Caki2 (cell line): Measurements from ENCODE around the gene SDK1. TPM values are rescaled to one million over a fixed set of nuclear protein-coding genes. Genes with fewer than 3 reads are reported as not detected.

ENCODE experiments used
- DNase-seq: peaks from one replicate; pipeline ENCODE4 v3.0.0-alpha.2; 2015; ENCODE audit warnings: low read depth
- in situ Hi-C: cut with HindIII; loops from 2 replicates; pipeline ENCODE4 v1.10.0; 2016; ENCODE audit warnings: low sequenced_read_pairs, low pct_unique_long_range_greater_than_20kb, mixed read lengths
- total RNA-seq: library from RNA; depleted of rRNA; stranded (reverse); fragments of >200 nt; shearing (Covaris generic); gene quantifications from 2 replicates; pipeline ENCODE4 v1.2.3, GENCODE V29; 2014; ENCODE audit warnings: low replicate concordance

The SDK1 gene
- total RNA-seq, 1 experiment from 2014 or later = 9.1 TPM

DNA sequence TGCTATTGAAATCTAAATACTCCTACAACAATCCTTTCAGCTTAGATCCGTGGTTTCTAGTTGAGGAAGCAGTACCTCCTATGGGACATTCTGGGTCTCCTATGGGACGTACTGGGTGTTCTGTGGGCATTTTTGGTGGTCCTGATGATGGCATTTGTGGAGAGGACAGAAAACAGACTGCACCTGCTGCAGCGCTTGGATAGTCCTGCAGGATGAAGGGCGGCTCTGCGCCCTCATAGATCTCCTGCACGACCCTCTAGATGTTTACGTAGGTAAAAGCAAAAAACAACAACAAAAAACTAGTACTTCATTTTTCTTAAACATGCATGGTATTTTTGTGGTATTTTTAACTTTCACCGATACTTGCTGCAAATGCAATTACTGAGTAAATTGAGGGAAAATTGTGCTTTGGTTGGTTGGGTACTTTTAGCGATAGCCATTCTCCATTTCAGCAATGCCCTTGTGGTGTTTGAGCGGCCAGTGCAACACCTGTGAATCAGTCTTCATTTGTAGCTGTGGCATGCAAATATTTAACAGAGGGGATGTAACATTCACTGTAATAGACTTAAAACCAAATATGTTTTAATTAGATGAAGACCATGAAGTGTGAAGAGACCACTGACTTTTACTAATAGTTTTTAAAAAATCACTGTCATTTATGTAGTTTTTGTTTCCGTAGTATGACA, 461.2 kb downstream of the SDK1 start:
- DNase-seq = no peak
- in situ Hi-C loops = no loop called here

DNA sequence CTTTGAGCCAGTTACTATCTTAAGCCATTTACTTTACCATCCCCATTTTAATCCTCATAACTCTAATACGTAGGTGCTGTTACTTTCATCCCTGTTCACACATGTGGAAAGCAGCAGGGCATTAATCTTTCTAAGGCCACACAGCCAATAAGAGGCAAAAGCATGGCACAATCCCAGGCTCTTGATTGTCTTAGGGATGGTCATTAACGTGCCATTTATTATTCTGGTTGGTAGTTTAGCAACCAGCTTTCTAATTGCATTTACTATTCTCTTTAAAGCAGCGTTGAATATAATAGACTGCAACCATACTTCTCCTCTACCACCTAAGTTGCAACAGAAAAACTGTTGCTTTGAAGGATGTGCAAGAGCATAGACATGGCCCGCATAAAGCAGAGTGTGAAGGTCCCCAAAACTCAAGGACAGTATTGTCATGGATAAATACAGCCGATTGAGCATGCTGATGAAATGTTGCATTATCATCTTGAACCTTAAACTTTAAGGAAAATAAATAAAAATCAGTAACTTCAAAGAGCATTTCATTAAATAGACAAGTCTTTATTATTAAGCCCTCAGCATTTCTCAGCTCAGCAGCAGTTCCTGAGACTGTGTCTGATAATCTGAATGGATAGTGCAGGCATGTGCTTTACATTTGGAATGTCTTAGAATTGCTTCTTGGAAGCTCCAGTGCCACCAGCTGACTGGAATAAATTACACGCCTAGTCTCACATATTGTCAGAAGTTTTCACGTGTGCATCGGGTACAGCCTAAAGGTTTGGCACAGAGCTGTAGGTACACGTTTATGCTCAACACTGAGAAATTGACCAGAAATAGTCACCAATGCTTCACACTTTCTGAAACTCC, 467.1 kb downstream of the SDK1 start:
- DNase-seq = no peak
- in situ Hi-C loops = no loop called here

DNA sequence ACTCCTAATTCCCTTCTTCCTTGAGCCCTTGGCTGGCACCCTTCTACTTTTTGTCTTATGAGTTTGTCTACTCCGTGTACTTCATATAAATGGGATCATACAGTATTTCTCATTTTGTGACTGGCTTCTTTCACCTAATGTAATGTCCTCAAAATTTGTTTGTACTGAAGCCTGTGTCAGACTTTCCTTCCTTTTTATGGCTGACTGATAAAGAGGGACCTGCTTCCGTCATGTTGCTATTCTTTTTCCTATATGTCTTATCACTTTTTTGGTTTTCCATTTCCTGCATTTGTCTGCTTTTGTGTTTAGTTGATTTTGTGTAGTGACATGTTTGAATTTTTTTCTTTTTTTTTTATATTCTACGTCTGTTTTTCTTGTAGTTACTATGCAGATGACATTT, 470.9 kb downstream of the SDK1 start:
- in situ Hi-C loops = no loop called here
- no peak for DNase-seq

DNA sequence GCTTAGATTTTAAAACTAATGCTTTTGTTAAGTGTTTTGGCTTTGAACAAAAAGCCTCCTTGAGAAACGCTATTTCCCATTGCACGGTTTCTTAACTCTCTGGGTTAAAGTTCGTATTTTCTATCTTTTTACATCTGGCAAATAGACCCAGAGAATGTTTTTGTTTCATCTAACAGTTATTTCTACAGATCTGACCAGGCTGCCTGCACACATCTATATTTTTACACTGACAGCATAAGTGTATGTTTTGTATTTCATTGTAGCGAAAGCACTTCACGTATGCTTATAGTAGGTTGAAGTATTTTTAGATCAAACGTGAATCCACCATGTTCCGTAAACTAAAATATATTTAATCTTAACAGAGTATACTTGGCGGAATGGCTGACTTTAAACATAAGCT, 477.3 kb downstream of the SDK1 start:
- in situ Hi-C loops = no loop called here
- DNase-seq = no peak

DNA sequence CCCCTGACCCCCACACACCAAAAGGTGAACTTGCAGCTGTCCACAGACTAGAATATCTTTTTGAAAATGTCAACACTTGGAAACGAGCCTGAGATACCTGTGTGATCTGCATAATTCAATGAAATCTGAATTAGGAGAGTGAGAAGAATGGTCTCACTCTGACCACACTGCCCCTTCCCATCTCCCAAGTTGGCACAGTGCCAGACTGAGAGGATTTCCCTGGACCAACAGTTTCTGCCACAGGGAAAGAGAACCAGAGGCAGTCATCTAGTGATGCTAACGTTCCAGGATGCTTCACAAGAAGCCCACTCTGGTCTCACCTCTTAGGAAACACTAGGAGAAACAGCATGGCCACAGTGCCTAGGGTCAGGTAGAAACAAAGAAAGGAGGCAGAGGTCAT, 479.0 kb downstream of the SDK1 start:
- in situ Hi-C loops = no loop called here
- no peak for DNase-seq

DNA sequence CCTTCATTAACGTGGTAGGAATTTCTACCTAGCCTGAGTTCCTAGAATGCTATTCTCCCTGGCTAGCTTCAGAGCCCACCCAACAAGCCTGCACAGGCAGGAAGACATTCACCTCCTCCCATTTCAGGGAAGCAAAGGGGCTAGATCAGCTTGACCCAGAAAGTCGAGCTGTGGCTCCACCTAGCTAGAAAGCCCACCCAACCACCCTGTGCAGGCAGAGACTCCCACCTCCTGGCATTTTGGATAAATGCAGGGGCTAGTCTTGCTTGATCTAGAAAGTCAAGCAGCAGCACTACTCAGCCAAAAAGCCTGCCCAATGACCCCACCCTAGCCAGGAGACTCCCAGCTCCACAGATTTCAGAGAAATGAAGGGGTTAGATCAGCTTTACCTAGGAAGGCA, 479.5 kb downstream of the SDK1 start:
- no peak for DNase-seq
- in situ Hi-C loops = no loop called here

DNA sequence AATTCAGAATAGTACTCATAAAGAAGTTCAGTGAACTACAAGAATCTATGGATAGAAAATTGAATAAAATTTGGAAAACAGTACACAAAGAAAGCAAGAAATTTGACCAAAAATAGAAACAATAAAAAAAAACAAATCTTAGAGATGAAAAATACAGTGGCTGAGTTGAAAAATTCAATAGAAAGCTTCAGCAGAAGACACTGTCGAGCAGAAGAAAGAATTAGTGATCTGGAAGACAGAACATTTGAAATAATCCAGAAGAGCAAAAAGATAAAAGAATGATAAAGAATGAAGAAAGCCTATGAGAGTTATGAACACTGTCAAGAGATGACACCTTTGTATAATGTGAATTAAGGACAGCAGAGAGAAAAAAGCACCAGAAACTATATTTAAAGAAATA, 480.6 kb downstream of the SDK1 start:
- in situ Hi-C loops = no loop called here

DNA sequence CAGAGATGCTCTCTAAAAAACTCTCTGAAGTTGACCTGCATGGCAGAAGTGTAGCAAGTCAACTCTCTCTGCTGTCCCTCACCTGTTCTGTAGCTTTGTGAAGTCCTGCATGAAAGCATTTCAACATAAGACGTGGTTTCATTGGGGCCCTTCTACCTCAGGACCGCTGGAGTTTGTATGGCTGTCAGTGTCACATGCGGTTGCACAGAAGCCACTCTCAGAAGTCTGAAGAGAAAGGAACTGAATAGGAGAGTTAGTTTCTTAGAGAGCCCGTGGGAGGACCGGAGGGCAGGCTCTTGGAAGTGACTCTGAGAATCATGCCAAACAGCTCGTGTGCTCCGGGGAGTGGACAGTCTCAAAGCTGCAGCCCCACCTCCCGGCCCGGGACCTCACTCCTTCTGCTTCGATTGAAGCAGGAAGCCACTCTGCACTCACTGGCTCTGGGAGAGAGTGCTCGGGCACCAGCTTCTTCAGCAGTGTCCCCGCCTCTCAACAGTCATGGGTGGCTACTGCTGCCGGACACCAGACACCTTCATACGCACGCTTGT, 486.7 kb downstream of the SDK1 start:
- in situ Hi-C loops = no loop called here
- no peak for DNase-seq

More for the DNA sequence above, 480.6 kb downstream of the SDK1 start:
- DNase-seq = no peak

DNA sequence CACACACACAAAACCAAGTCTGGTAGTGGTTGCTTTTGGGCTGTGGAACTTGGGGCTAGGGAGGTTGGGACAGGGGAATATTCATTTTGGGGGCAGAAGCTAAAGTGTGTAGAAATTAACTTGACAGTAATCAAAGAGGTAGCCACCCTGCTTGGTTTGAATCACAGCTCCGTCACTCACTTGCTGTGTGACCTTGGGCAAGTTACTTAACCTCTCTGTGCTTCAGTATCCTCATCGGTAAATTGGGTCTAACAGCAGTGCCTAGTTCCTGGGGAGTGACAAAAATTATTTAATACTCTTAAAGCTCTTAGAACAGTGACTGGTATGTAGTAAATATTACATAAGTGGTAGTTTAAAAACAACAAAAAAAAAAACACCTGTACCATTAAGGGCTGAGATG, 489.8 kb downstream of the SDK1 start:
- in situ Hi-C loops = no loop called here

DNA sequence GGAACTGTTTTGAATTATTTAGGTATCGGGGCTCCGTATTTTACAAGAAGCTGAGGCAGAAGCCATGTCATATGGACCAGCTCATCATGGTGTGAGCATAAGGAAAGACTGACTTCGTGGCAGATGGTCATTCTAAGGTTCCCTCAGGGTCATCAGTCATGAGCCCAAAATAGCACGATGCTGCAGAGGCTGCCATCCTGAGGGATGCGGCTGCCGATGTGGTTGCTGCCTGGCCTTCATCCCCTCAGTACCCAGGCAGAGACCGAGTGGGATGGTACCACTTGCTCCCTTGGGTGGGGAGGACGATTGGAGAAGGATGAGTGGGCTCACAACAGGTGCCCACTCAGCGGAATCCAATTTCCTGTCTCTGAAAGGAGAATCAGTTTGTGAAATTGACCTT, 490.3 kb downstream of the SDK1 start:
- in situ Hi-C loops = no loop called here
- DNase-seq = no peak

More for the DNA sequence above, 489.8 kb downstream of the SDK1 start:
- DNase-seq = no peak

DNA sequence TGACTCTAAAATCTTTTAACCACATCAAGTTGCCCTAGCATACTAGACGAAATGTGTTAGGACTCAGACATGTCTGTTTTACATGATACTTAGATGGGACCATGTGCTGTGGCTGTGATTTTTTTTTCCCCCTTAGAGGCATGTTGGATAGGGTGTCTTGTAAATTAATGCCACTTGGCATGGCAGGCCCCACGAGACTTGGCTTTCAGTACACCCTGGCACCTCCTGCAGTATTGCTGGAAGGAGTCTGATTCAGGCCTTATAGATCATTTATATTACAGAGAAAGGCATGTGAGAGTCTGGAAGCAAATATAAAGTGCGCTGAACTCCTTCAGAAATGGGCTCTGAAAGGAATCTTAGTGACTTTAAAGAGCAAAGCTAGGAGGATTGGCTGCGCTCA, 494.1 kb downstream of the SDK1 start:
- no peak for DNase-seq
- in situ Hi-C loops = no loop called here

DNA sequence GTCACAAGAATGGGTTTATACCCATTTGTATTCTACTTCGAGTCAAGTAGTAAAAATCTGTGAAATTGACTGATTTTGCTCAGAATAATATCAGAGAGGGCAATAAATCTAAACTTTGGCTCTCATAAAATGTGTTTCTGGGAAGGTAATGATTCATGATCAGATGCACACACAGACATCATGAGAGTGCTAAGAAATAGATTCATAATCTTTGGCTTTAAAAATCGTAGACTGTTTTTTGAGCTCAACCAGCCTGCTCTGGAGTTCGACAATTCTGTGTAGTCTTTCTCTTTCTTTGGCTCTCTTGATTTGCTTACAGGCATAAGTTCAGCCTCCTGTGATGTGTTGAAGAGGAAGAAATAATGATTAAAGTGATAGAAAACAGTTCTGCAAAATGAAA, 494.7 kb downstream of the SDK1 start:
- no peak for DNase-seq
- in situ Hi-C loops = no loop called here

DNA sequence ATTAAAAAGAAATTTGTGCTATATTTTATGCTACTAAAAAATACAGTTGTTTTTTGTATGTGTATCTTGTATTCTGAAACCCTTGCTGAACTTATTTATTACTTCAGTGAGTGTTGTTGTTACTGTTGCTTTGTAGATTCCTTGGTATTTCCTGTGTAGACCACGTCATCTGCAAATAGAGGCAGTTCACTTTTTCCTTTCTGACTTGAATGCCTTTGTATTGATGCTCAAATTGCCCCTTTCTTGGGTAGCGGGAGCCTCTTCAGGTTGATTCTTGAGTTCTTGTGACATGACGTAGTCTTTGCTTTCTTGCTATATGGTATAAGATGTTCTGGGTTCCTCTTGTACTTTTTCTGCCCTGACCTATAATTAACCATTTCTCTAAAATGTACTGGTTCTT, 504.1 kb downstream of the SDK1 start:
- in situ Hi-C loops = no loop called here

DNA sequence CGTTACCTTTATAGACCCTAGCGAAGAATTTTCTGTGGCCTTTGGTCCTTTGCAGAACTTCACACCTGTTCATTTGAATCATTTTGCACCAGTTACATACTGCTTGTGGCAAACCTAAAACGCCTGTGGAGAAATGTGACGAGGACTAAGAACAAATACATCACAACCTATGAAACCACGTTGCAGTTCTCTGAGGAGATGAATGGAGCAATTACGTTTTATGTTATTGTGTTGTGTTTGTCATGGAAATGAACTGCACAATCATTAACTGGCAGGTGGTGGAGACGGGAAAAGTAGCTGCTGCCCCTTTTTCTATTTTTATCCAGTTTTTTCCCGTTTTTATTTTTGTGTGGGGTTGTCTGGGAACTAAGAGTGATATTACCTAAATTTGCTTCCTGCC, 505.5 kb downstream of the SDK1 start:
- in situ Hi-C loops = no loop called here
- no peak for DNase-seq

More for the DNA sequence above, 504.1 kb downstream of the SDK1 start:
- no peak for DNase-seq

DNA sequence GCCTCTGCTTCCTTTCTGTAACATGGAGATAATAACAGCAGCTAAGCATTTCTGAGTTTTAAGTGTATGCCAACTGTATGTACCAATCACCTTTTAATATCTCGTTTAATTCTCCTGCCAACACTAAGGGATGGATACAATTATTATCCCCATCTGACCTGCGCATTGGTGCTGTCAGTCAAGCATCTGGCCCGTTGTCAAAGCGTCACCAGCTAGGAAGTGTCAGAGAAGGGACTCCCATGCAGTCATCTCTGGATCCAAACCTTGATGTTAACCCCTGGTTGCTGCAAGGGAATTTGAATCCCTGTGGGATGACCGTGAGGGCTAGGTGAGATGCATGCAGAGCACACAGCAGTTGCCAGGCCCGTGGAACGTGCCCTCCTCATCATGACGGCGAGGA, 506.8 kb downstream of the SDK1 start:
- in situ Hi-C loops = no loop called here

DNA sequence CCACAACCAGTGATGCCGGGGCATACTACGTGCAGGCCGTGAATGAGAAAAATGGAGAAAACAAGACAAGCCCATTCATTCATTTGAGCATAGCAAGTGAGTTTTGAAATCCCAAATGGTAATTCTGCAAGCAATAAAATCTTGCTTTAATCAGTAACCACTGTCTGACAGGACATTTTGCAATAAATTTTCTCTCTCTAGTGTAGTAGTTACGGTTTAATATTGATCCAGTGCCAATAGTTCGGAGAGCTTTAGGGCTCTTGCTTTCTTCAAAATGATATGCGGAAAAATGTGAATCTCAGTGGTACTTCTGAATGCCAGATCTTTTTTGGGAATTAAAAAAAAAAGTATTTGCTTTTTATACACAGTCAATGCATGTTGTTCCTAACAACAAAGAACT, 520.4 kb downstream of the SDK1 start:
- in situ Hi-C loops = no loop called here
- no peak for DNase-seq

More for the DNA sequence above, 506.8 kb downstream of the SDK1 start:
- DNase-seq = no peak

DNA sequence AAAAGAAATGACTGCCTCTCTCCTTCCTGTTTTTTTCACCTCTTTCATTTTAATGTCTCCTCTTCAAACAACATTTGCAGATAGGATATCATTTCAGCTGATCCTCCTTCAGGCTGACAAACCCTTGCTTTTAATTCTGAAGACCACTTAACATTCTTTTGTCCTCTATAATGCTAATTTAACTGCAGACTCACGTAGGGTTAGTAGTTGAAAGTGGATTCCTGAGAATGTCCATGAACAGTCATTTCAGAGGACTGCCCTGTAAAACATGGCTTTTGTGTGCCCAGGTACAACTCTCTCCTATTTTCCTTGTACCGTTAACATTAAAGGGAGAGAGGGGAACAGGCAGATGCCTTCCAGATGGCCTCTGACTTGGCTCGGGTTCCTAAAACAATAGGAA, 524.4 kb downstream of the SDK1 start:
- in situ Hi-C loops = no loop called here
- no peak for DNase-seq

DNA sequence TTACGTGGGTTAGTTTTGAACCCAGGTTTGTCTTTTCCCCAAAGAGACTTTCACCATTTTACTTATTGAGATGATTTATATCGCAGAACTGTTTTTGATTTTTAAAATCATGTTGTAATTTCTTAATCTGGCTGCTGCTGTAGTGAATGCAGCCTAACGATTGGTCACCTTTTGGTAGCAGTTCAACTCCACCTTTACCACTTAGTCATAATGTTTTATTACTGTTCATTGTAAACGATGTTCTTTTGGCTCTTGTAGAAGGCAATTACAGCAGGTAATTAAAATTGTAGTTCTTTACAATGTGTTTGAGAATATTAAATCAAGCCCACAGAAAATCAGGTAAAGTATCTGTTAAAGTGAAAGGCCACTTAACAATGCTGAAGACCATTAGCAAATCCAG, 531.1 kb downstream of the SDK1 start:
- in situ Hi-C loops = no loop called here
- DNase-seq = no peak

DNA sequence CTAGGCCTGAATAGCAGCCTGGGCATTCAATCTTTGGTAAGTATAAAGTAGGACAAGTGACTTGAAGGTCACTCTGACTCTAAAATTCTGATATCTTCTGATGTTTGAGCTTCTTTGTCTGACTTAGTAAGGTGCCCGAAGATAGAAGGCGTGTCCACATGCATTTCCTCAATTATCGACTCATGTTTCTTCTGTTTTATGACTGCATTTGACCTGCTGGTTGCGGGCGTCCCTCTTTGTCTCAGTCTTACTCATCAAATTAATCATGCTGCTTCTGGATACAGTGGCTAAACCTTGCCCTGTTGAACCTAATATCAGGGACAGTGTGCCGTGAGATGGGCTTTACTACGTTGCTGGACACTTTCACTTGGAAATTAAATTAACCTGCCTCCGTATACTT, 534.1 kb downstream of the SDK1 start:
- in situ Hi-C loops = no loop called here
- peak; percentile 36 for DNase-seq
